K562 (cell line): ENCODE results near the gene COASY.
A peak's percentile ranks its signal among the peaks of the same experiment; 100 is the strongest.

Source experiments
- ATF7 ChIP-seq: fragments of 450-650 bp; IDR thresholded peaks from 2 replicates; pipeline ENCODE4 v1.7.1; 2014; ENCODE audit warnings: mild to moderate bottlenecking, moderate library complexity
- ETS1 ChIP-seq: conservative IDR thresholded peaks from 2 replicates; pipeline ENCODE4 v1.6.1; 2011; ENCODE audit warnings: low read depth, mild to moderate bottlenecking, low read length; ENCODE audit not compliant: control insufficient read depth
- HDAC2 ChIP-seq: fragments of 450-650 bp; IDR thresholded peaks from 2 replicates; pipeline ENCODE4 v1.6.1; 2016; ENCODE audit warnings: mild to moderate bottlenecking
- MED1 ChIP-seq: sonication (generic); formaldehyde crosslinking; IDR thresholded peaks from 2 replicates; pipeline ENCODE4 v1.8.1; 2023; ENCODE audit warnings: missing genetic modification reagents, borderline replicate concordance
- MEF2D ChIP-seq: conservative IDR thresholded peaks from 2 replicates; pipeline ENCODE4 v1.6.1; 2016; ENCODE audit warnings: low read depth, missing genetic modification characterization, missing compliant biosample characterization
- POLR2A ChIP-seq: fragments of 450-650 bp; conservative IDR thresholded peaks from 2 replicates; pipeline ENCODE4 v1.6.1; 2016
- PRPF4 ChIP-seq: fragments of 200-400 bp; formaldehyde crosslinking; IDR thresholded peaks from one replicate; pipeline ENCODE4 v1.6.1; 2017; ENCODE audit warnings: low read length, low read depth, mild to moderate bottlenecking; ENCODE audit not compliant: insufficient read depth, poor library complexity, severe bottlenecking
- RAD51 ChIP-seq: fragments of 450-650 bp; IDR thresholded peaks from 2 replicates; pipeline ENCODE4 v1.7.1; 2016; ENCODE audit warnings: low read depth, mild to moderate bottlenecking, borderline replicate concordance
- RBM15 ChIP-seq: fragments of 200-400 bp; formaldehyde crosslinking; IDR thresholded peaks from 2 replicates; pipeline ENCODE4 v1.6.1; 2018; ENCODE audit warnings: mild to moderate bottlenecking, low read length, moderate library complexity; ENCODE audit not compliant: insufficient read depth
- ZC3H11A ChIP-seq: IDR thresholded peaks from 2 replicates; pipeline ENCODE4 v1.6.1; 2012; ENCODE audit warnings: low read depth, low read length, improper control_type of control experiment
- ZC3H4 ChIP-seq: sonication (generic); formaldehyde crosslinking; IDR thresholded peaks from 2 replicates; pipeline ENCODE4 v1.9.0; 2021; ENCODE audit warnings: missing genetic modification reagents, borderline replicate concordance
- ZSCAN29 ChIP-seq: fragments of 450-650 bp; IDR thresholded peaks from 2 replicates; pipeline ENCODE4 v1.6.1; 2017
- TF ChIP-seq, protein P1 (sequence below), 3 experiments: IDR thresholded peaks in 2 of 3; conservative IDR thresholded peaks in 1 of 3; 2 replicates each; pipeline ENCODE4 v1.5.1; 2011 to 2012; ENCODE audit warnings: low read length in 3 of 3, mild to moderate bottlenecking in 3 of 3, control low read depth in 2 of 3, improper control_type of control experiment in 1 of 3, inconsistent platforms in 1 of 3, low read depth in 1 of 3, mixed read lengths in 1 of 3, moderate library complexity in 1 of 3; ENCODE audit not compliant: insufficient read depth in 2 of 3

GRCh38 chr17:42561897-42562387 lies at the start of gene COASY:
- TF ChIP-seq HDAC2 (peak; percentile 95; the same call in 1 of the 2 replicates), ZSCAN29 (no peak), ATF7 (peak; percentile 45; the same call in 1 of the 2 replicates), MED1 (CRISPR knock-in tag) (no peak), ZC3H11A (no peak), POLR2A (peak; percentile 85), MEF2D (tag) (no peak), RAD51 (no peak), ETS1 (peak; percentile 12; the same call in 1 of the 2 replicates), RBM15 (no peak), ZC3H4 (CRISPR knock-in tag) (no peak), PRPF4 (no peak)
- TF ChIP-seq, protein P1, sequence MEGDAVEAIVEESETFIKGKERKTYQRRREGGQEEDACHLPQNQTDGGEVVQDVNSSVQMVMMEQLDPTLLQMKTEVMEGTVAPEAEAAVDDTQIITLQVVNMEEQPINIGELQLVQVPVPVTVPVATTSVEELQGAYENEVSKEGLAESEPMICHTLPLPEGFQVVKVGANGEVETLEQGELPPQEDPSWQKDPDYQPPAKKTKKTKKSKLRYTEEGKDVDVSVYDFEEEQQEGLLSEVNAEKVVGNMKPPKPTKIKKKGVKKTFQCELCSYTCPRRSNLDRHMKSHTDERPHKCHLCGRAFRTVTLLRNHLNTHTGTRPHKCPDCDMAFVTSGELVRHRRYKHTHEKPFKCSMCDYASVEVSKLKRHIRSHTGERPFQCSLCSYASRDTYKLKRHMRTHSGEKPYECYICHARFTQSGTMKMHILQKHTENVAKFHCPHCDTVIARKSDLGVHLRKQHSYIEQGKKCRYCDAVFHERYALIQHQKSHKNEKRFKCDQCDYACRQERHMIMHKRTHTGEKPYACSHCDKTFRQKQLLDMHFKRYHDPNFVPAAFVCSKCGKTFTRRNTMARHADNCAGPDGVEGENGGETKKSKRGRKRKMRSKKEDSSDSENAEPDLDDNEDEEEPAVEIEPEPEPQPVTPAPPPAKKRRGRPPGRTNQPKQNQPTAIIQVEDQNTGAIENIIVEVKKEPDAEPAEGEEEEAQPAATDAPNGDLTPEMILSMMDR (IDR thresholded peaks at IDR 0.05 in 2 of 3, conservative IDR thresholded peaks at IDR 0.05 in 1 of 3; ENCODE audit: insufficient read depth in 2 of 3, low read depth in 1 of 3, low read length in 3 of 3), result peak in 1 of 3 experiments; percentile 29; a peak in 2 of 6 replicates
